K562 (cell line): ENCODE measurements around the gene RNF217. TPM values are rescaled to one million over a fixed set of nuclear protein-coding genes. Genes with fewer than 3 reads are reported as not detected.

Experiments used
- ATAC-seq: fragments of 200-7000 bp; cut with Tn5 transposase; 3 replicates; pipeline ENCODE4 v1.9.1; 2020; ENCODE audit warnings: moderate library complexity
- BruUV-seq: library from RNA; stranded (reverse); fragments of 400-500 nt; replicated peaks from 2 replicates; lab custom pipeline; 2021; lab: Mats Ljungman, UMichigan
- CTCF ChIA-PET: fragments of 300-600 bp; formaldehyde crosslinking; extraction: SDS; loops from one replicate; lab custom pipeline; 2021; ENCODE audit warnings: low intra/inter-chr PET ratio; lab: Yijun Ruan, JAX
- POLR2A ChIA-PET: fragments of 300-600, 350-650 bp; sonication (Branson Sonifier 250); formaldehyde crosslinking; extraction: SDS; loops from one replicate; lab custom pipeline; 2021; ENCODE audit warnings: antibody characterized with exemption, inconsistent platforms; lab: Yijun Ruan, JAX
- DNase-seq, 4 experiments: peaks; one replicate each; pipeline versions ENCODE4 v3.0.0 to v3.0.0-alpha.2; 2011 to 2018; ENCODE audit warnings: low spot score in 3 of 4, mixed read lengths in 3 of 4; ENCODE audit errors: extremely low read depth in 1 of 4
- FAIRE-seq: peaks from 2 replicates; lab custom pipeline; 2011; peaks lifted over from hg19 to GRCh38; lab: Jason Lieb, UNC
- H2AFZ ChIP-seq: 2 replicates; pipeline ENCODE4 v1.6.0; 2011; ENCODE audit warnings: low read depth, low read length, control low read depth, inconsistent platforms
- H3K27ac ChIP-seq: fragments of 200-600 bp; 3 replicates; pipeline ENCODE4 v1.8.0; 2011; ENCODE audit warnings: low read depth, mild to moderate bottlenecking, control low read depth, inconsistent platforms, low read length, moderate library complexity, mixed read lengths; ENCODE audit errors: extremely low read depth
- H3K27me3 ChIP-seq, 2 experiments: fragments of 300-600 bp in 1 of 2; 2 replicates in 1 of 2; 3 replicates in 1 of 2; pipeline versions ENCODE4 v1.6.0 to v1.8.0; 2011; ENCODE audit warnings: inconsistent platforms in 2 of 2, low read length in 2 of 2, mild to moderate bottlenecking in 1 of 2, mixed read lengths in 1 of 2, moderate library complexity in 1 of 2; ENCODE audit not compliant: control insufficient read depth in 2 of 2, insufficient read depth in 2 of 2
- H3K36me3 ChIP-seq: fragments of 300-600 bp; 3 replicates; pipeline ENCODE4 v1.8.0; 2011; ENCODE audit warnings: mild to moderate bottlenecking, low read length, inconsistent platforms; ENCODE audit not compliant: control insufficient read depth, insufficient read depth
- H3K4me1 ChIP-seq, 2 experiments: fragments of 200-600 bp in 1 of 2; replicated peaks in 1 of 2; 2 replicates in 1 of 2; 3 replicates in 1 of 2; pipeline versions ENCODE4 v1.5.1 to v1.8.0; 2011; ENCODE audit warnings: inconsistent platforms in 2 of 2, low read length in 2 of 2, mild to moderate bottlenecking in 1 of 2, mixed read lengths in 1 of 2, moderate library complexity in 1 of 2; ENCODE audit not compliant: control insufficient read depth in 2 of 2, insufficient read depth in 2 of 2
- H3K4me2 ChIP-seq: 2 replicates; pipeline ENCODE4 v1.6.1; 2011; ENCODE audit warnings: low read length, control low read depth, inconsistent platforms, mixed read lengths; ENCODE audit not compliant: insufficient read depth
- H3K4me3 ChIP-seq: fragments of 200-600 bp; sonication (generic), shearing (Covaris generic); 2 replicates; pipeline ENCODE4 v1.5.1; 2016; ENCODE audit warnings: control low read depth, inconsistent platforms
- H3K79me2 ChIP-seq: fragments of 200-600 bp; 3 replicates; pipeline ENCODE4 v1.8.0; 2011; ENCODE audit warnings: low read length, inconsistent platforms; ENCODE audit not compliant: control insufficient read depth, insufficient read depth
- H3K9ac ChIP-seq, 2 experiments: 2 replicates each; pipeline versions ENCODE4 v1.6.0 to v1.6.1; 2011; ENCODE audit warnings: low read depth in 2 of 2, low read length in 2 of 2, control low read depth in 1 of 2, inconsistent platforms in 1 of 2, mild to moderate bottlenecking in 1 of 2, mixed read lengths in 1 of 2; ENCODE audit not compliant: insufficient read depth in 1 of 2
- H3K9me1 ChIP-seq: one replicate; pipeline ENCODE4 v1.6.0; 2011; ENCODE audit warnings: inconsistent platforms, mild to moderate bottlenecking, low read length, moderate library complexity; ENCODE audit not compliant: control insufficient read depth, insufficient read depth
- H3K9me3 ChIP-seq: replicated peaks from 2 replicates; pipeline ENCODE4 v1.5.1; 2011; ENCODE audit warnings: low read depth, low read length, inconsistent platforms; ENCODE audit not compliant: control insufficient read depth, insufficient read depth
- H4K20me1 ChIP-seq: replicated peaks from 2 replicates; pipeline ENCODE4 v1.6.1; 2011; ENCODE audit warnings: low read length, inconsistent platforms, mixed read lengths; ENCODE audit not compliant: control insufficient read depth, insufficient read depth
- DNMT1 ChIP-seq: fragments of 450-650 bp; IDR thresholded peaks from 2 replicates; pipeline ENCODE4 v1.6.1; 2016; ENCODE audit warnings: antibody characterized with exemption, mild to moderate bottlenecking
- DPF2 ChIP-seq: fragments of 450-650 bp; IDR thresholded peaks from 2 replicates; pipeline ENCODE4 v1.6.1; 2016
- GATAD2B ChIP-seq: fragments of 450-650 bp; IDR thresholded peaks from 2 replicates; pipeline ENCODE4 v1.6.1; 2017; ENCODE audit warnings: mild to moderate bottlenecking, borderline replicate concordance
- JUNB ChIP-seq: fragments of 450-650 bp; formaldehyde crosslinking; conservative IDR thresholded peaks from 2 replicates; pipeline ENCODE4 v1.4.0; 2020; ENCODE audit warnings: mild to moderate bottlenecking
- MCM7 ChIP-seq, 2 experiments: fragments of 450-650 bp; IDR thresholded peaks; 2 replicates each; pipeline ENCODE4 v1.6.1; 2016 to 2018
- NBN ChIP-seq: fragments of 450-650 bp; IDR thresholded peaks from 2 replicates; pipeline ENCODE4 v1.6.1; 2016; ENCODE audit warnings: low read depth, mild to moderate bottlenecking
- NR3C1 ChIP-seq: sonication (generic); formaldehyde crosslinking; IDR thresholded peaks from 2 replicates; pipeline ENCODE4 v1.8.1; 2022; ENCODE audit warnings: missing genetic modification reagents
- POLR2G ChIP-seq: fragments of 200-400 bp; formaldehyde crosslinking; IDR thresholded peaks from 2 replicates; pipeline ENCODE4 v1.6.1; 2017; ENCODE audit warnings: low read depth, mild to moderate bottlenecking, antibody characterized with exemption, low read length, moderate library complexity
- TCF7L2 ChIP-seq: fragments of 150-350 bp; IDR thresholded peaks from 2 replicates; pipeline ENCODE4 v1.6.1; 2016; ENCODE audit warnings: low read depth, mild to moderate bottlenecking, low read length, moderate library complexity
- TEAD1 ChIP-seq, 2 experiments: fragments of 450-650 bp in 1 of 2; sonication (generic) in 1 of 2; formaldehyde crosslinking; IDR thresholded peaks; 2 replicates each; pipeline versions ENCODE4 v1.4.0 to v1.8.0; 2020 to 2022; ENCODE audit warnings: mild to moderate bottlenecking in 2 of 2, missing genetic modification reagents in 1 of 2
- TEAD2 ChIP-seq: fragments of 450-650 bp; IDR thresholded peaks from 2 replicates; pipeline ENCODE4 v1.6.1; 2016; ENCODE audit warnings: missing genetic modification characterization, control low read depth, missing compliant biosample characterization
- XRCC4 ChIP-seq: IDR thresholded peaks from one replicate; pipeline ENCODE4 v1.6.1; 2011; ENCODE audit not compliant: insufficient read depth, insufficient read length; ENCODE audit errors: extremely low read depth
- ZNF282 ChIP-seq: sonication (generic); formaldehyde crosslinking; IDR thresholded peaks from 2 replicates; pipeline ENCODE4 v1.8.1; 2023; ENCODE audit warnings: missing genetic modification reagents
- ZNF384 ChIP-seq: IDR thresholded peaks from 2 replicates; pipeline ENCODE4 v1.6.1; 2012; ENCODE audit warnings: low read depth, low read length, improper control_type of control experiment
- WGBS: fragments of 100-300 bp; shearing (Covaris generic); methylation state at CpG from one replicate; pipeline ENCODE4 v1.1.6; 2016; ENCODE audit warnings: low coverage, mixed read lengths; ENCODE audit not compliant: insufficient coverage; ENCODE audit errors: missing lambda C conversion rate; 5-methylcytosine and 5-hydroxymethylcytosine counted together
- in situ Hi-C: fragments of 300-500 bp; cut with MboI; formaldehyde crosslinking; loops from 4 replicates; pipeline ENCODE4 v1.15.0; 2018; ENCODE audit warnings: inconsistent platforms, mixed read lengths
- intact Hi-C: fragments of 100-400 bp; cut with micrococcal nuclease; formaldehyde crosslinking; loops from 2 replicates; pipeline ENCODE4 v1.14.2; 2022
- polyA plus RNA-seq, 8 experiments: library from polyadenylated mRNA; depleted of rRNA in 4 of 8; stranded (reverse) in 5 of 8; unstranded in 3 of 8; fragments of >200 nt; fragmentation: Nextera tagmentation in 2 of 8; fragmentation: Illumina TruSeq in 1 of 8; extraction: Ambion mirVana in 2 of 8; extraction: Trizol in 1 of 8; gene quantifications; 2 replicates each; pipeline versions ENCODE4 v1.2.1 to v1.2.3, GENCODE V29; 2011 to 2014; ENCODE audit warnings: inconsistent platforms in 1 of 8, missing spikeins in 1 of 8
- total RNA-seq, 7 experiments: library from RNA; depleted of rRNA in 6 of 7; stranded (reverse); fragments of >200 nt in 6 of 7; fragmentation: Illumina TruSeq in 2 of 7; extraction: Trizol in 2 of 7; gene quantifications; 2 replicates each; pipeline versions ENCODE4 v1.2.1 to v1.2.3, GENCODE V29; 2011 to 2021; ENCODE audit warnings: low replicate concordance in 1 of 7
- TF ChIP-seq, protein P1 (sequence below): fragments of 250-450 bp; sonication (Bioruptor Pico); IDR thresholded peaks from 2 replicates; pipeline ENCODE4 v1.8.0; 2022; ENCODE audit warnings: inconsistent platforms
- TF ChIP-seq, protein P2 (sequence below): fragments of 450-650 bp; formaldehyde crosslinking; IDR thresholded peaks from 2 replicates; pipeline ENCODE4 v1.4.0; 2020; ENCODE audit warnings: mild to moderate bottlenecking, mixed read lengths
- TF ChIP-seq, protein P3 (sequence below): sonication (generic); formaldehyde crosslinking; IDR thresholded peaks from 2 replicates; pipeline ENCODE4 v1.8.0; 2023; ENCODE audit warnings: mild to moderate bottlenecking, missing genetic modification reagents
- TF ChIP-seq, protein P4 (sequence below): fragments of 450-650 bp; formaldehyde crosslinking; IDR thresholded peaks from 2 replicates; pipeline ENCODE4 v1.4.0; 2022; ENCODE audit warnings: missing genetic modification characterization

Gene RNF217
- total and polyA plus RNA-seq, 9 of the 15 experiments (the other 6 are each of a cell fraction or from before 2014, with no cell fraction given) = 2.9 to 25.6 (median 12.0) TPM

DNA sequence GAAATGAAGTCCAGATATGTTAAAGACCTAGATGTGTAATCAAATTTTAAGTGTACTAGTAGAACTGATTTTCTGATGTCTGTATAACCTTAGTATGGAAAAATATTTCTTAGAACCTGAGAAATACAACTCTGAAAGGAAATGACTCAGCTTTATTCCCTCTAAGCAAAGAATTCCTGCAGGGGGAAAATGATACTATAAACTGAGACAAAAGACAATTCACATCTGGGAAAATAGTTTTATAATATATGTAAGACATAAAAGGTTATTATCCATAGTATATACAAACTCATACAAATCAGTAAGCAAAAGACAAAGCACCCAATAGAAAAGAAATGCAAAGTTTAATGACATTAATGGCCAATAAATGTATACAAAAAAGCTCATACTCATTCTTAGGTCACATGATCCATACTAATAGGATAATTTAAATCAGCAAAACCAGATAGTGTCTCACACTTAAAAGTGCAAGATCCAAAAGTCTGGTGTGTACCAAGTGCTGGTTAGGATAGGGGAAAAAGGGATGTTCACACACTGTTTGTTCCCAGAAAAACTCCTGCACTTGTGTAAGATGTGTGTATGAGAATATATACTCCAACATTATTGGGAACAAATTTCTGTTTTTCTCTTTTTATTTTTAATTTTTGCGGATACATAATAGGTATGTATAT, 22.6 kb downstream of the RNF217 start:
- POLR2A ChIA-PET = no interaction called here
- DNase-seq = no peak
- H3K9ac ChIP-seq = no peak overlapping the region
- H2AFZ ChIP-seq = no peak overlapping the region
- peaks cover 25% of the 10 kb centered on the region for H3K36me3 ChIP-seq
- H4K20me1 ChIP-seq = peaks cover 2% of the 10 kb centered on the region; the same call in 1 of the 2 replicates
- H3K4me2 ChIP-seq = no peak overlapping the region
- H3K4me3 ChIP-seq = no peak overlapping the region
- FAIRE-seq = peak; percentile 49
- peaks cover 92% of the 10 kb centered on the region for H3K79me2 ChIP-seq
- in situ Hi-C loops (no loop called here), intact Hi-C loops (loop anchor here (5.0 kb wide), 1 partner anchor 97 kb away; no protein-coding TSS in a partner anchor)
- H3K9me3 ChIP-seq = no peaks in the 10 kb centered on the region
- H3K9me1 ChIP-seq = no peaks in the 10 kb centered on the region
- ATAC-seq = no peak
- BruUV-seq = no TSS peak
- H3K27ac ChIP-seq = no peak overlapping the region
- WGBS = 87% methylated on average over 1 of the region's 1 CpG
- H3K4me1 ChIP-seq = peaks cover 10 to 21% of the 10 kb centered on the region in 2 experiments
- no peaks in the 10 kb centered on the region for H3K27me3 ChIP-seq
- CTCF ChIA-PET = no interaction called here
- no peak for TF ChIP-seq XRCC4
- TF ChIP-seq TEAD2 (tag) = no peak
- no peak for TF ChIP-seq ZNF384
- TF ChIP-seq DPF2 = 0 out of 2 replicates have a peak, but pooled peaks have one; percentile 25
- TF ChIP-seq MCM7 (IDR thresholded peaks at IDR 0.05) = no peak
- TF ChIP-seq POLR2G = no peak
- TF ChIP-seq, protein P1, sequence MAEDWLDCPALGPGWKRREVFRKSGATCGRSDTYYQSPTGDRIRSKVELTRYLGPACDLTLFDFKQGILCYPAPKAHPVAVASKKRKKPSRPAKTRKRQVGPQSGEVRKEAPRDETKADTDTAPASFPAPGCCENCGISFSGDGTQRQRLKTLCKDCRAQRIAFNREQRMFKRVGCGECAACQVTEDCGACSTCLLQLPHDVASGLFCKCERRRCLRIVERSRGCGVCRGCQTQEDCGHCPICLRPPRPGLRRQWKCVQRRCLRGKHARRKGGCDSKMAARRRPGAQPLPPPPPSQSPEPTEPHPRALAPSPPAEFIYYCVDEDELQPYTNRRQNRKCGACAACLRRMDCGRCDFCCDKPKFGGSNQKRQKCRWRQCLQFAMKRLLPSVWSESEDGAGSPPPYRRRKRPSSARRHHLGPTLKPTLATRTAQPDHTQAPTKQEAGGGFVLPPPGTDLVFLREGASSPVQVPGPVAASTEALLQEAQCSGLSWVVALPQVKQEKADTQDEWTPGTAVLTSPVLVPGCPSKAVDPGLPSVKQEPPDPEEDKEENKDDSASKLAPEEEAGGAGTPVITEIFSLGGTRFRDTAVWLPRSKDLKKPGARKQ (CRISPR knock-in tag) = no peak
- TF ChIP-seq, protein P2, sequence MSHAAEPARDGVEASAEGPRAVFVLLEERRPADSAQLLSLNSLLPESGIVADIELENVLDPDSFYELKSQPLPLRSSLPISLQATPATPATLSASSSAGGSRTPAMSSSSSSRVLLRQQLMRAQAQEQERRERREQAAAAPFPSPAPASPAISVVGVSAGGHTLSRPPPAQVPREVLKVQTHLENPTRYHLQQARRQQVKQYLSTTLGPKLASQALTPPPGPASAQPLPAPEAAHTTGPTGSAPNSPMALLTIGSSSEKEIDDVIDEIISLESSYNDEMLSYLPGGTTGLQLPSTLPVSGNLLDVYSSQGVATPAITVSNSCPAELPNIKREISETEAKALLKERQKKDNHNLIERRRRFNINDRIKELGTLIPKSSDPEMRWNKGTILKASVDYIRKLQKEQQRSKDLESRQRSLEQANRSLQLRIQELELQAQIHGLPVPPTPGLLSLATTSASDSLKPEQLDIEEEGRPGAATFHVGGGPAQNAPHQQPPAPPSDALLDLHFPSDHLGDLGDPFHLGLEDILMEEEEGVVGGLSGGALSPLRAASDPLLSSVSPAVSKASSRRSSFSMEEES (CRISPR knock-in tag) = peak; percentile 88
- TF ChIP-seq ZNF282 (CRISPR knock-in tag) = no peak
- TF ChIP-seq DNMT1 = no peak
- no peak for TF ChIP-seq NBN
- TF ChIP-seq TEAD1 (CRISPR knock-in tag; IDR thresholded peaks at IDR 0.05) = no peak
- TF ChIP-seq, protein P3, sequence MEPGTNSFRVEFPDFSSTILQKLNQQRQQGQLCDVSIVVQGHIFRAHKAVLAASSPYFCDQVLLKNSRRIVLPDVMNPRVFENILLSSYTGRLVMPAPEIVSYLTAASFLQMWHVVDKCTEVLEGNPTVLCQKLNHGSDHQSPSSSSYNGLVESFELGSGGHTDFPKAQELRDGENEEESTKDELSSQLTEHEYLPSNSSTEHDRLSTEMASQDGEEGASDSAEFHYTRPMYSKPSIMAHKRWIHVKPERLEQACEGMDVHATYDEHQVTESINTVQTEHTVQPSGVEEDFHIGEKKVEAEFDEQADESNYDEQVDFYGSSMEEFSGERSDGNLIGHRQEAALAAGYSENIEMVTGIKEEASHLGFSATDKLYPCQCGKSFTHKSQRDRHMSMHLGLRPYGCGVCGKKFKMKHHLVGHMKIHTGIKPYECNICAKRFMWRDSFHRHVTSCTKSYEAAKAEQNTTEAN (CRISPR knock-in tag) = no peak
- no peak for TF ChIP-seq TCF7L2
- TF ChIP-seq NR3C1 (CRISPR knock-in tag) = no peak
- TF ChIP-seq JUNB (CRISPR knock-in tag) = no peak
- TF ChIP-seq GATAD2B = no peak
- TF ChIP-seq, protein P4, sequence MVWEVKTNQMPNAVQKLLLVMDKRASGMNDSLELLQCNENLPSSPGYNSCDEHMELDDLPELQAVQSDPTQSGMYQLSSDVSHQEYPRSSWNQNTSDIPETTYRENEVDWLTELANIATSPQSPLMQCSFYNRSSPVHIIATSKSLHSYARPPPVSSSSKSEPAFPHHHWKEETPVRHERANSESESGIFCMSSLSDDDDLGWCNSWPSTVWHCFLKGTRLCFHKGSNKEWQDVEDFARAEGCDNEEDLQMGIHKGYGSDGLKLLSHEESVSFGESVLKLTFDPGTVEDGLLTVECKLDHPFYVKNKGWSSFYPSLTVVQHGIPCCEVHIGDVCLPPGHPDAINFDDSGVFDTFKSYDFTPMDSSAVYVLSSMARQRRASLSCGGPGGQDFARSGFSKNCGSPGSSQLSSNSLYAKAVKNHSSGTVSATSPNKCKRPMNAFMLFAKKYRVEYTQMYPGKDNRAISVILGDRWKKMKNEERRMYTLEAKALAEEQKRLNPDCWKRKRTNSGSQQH = no peak
